Measurements from ENCODE around the gene RANGAP1.
"Not testable (repeated sequence)": the region's sequence is repeated elsewhere in the genome, so short reads cannot be mapped to it uniquely, and the experiment has no call there.

Gene RANGAP1

GRCh38 chr22:41300661-41301060, 14.7 kb upstream of the RANGAP1 start:
- DNase-seq (ENCODE audit: low spot score), result no peak

DNA sequence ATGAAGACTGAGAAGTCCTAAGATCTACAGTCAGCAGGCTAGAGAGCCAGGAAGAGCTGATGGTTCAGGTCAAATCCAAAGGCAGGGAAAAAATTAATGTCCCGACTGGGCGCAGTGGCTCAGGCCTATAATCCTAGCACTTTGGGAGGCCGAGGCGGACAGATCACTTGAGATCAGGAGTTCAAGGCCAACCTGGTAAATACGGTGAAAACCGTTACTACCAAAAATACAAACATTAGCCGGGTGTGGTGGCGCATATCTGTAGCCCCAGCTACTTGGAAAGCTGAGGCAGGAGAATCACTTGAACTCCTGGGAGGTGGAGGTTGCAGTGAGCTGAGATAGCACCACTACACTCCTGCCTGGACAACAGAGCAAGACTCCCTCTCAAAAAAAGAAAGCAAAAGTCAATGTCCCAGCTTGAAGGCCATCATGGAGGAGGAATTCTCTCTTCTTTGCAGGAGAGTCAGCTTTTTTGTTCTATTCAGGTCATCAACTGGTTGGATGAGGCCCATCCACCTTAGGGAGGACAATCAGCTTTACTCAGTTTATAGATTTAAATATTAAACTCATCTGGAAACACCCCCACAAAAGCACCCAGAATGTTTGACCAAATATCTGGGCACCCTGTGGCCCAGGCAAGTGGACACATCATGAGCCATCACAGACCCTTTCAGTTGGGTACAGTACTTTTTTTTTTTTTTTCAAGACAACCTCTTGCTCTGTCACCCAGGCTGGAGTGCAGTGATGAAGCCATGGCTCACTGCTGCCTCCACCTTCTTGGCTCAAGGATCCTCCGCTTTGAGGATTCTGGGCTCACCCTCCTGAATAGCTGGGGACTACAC, 11.1 kb upstream of the RANGAP1 start:
- no peak for DNase-seq (ENCODE audit: low spot score)

DNA sequence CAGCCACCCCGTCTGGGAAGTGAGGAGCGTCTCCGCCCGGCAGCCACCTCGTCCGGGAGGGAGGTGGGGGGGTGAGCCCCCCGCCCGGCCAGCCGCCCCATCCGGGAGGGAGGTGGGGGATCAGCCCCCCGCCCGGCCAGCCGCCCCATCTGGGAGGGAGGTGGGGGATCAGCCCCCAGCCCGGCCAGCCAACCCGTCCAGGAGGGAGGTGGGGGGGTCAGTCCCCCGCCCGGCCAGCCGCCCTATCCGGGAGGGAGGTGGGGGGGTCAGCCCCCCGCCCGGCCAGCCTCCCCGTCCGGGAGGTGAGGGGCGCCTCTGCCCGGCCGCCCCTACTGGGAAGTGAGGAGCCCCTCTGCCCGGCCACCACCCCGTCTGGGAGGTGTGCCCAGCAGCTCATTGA, 8.8 kb upstream of the RANGAP1 start:
- DNase-seq (ENCODE audit: low spot score), result not testable (repeated sequence)

DNA sequence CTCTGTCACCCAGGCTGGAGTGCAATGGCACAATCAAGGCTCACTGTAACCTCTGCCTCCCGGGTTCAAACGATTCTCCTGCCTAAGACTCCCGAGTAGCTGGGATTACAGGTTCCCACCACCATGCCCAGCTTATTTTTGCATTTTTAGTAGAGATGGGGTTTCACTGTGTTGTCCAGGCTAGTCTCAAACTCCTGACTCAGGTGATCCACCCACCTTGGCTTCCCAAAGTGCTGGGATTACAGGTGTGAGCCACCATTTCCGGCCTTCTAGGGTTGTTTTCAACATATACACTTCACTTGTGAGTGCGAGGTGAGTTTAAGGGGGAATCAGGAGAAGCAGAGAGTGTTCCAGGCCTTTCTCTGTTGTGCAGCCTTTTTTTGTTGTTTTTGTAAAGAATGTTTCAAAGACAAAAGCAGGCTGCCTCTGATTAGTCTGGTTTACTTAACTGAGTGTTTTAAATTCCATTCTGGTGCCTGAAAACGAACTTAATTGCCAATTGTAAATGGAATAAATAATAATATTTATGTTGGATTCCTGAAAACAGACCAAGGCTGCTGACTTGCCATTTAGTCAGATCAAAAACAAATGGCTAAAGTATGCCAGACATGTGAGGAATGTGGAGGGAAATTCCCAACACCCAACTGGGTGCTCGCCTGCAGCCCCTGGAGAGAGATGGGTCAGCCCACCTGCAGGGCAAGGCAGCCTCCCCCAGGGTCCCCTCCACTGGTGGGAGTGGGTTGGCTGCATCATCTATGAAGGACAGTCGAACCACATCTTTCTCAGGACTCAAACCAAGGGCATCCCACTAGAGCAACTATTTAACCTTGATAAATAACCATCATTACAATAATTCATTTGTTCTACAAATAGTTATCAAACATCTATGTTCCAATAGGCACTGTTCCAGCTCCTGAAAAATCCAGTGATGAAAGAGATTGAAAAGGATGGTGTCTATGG, 4.6 kb upstream of the RANGAP1 start:
- no peak for DNase-seq (ENCODE audit: low spot score)

GRCh38 chr22:41289671-41290070, 3.7 kb upstream of the RANGAP1 start:
- DNase-seq (ENCODE audit: low spot score), result no peak

GRCh38 chr22:41288245-41288946, 2.4 kb upstream of the RANGAP1 start:
- DNase-seq (ENCODE audit: low spot score), result no peak

- no peak for DNase-seq (ENCODE audit: low spot score)
These were observed 678 bp upstream of the RANGAP1 start for GRCh38 chr22:41286639-41287091.

- peak; percentile 74 for DNase-seq (ENCODE audit: low spot score)
These were observed 557 bp downstream of the RANGAP1 start for GRCh38 chr22:41285441-41285819.

DNA sequence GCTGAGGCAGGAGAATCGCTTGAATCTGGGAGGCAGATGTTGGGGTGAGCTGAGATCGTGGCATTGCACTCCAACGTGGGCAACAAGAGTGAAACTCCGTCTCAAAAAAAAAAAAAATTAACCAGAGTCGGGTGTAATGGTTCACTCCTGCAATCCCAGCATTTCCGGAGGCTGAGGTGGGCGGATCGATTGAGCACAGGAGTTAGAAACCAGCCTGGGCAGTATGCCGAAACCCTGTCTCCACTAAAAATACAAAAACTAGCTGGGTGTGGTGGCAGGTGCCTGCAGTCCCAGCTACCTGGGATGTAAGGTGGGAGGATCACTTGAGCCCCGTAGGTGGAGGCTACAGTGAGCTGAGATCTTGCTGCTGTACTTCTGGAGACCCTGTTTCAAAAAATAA, 1.5 kb downstream of the RANGAP1 start:
- no peak for DNase-seq (ENCODE audit: low spot score)

GRCh38 chr22:41280854-41281253, 5.1 kb downstream of the RANGAP1 start:
- no peak for DNase-seq (ENCODE audit: low spot score)

DNA sequence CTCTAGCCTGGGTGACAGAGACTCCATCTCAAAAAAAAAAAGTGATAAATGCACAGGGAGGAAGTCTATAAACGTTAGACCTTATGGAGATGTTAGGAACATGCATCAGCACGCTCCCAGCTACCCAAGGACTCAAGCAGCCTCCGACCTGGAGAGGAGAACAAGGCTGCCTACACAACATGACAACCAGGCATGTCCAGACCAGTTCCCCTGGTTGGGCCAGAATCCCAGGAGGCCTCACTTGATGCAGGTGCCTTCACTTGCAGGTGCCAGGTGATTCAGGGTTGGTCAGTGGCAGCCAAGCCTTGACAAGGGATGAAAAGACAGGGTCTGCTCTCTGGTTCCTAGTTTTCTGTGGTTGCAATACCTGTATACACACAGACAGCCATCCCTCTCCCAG, 5.9 kb downstream of the RANGAP1 start:
- DNase-seq (ENCODE audit: low spot score), result no peak

DNA sequence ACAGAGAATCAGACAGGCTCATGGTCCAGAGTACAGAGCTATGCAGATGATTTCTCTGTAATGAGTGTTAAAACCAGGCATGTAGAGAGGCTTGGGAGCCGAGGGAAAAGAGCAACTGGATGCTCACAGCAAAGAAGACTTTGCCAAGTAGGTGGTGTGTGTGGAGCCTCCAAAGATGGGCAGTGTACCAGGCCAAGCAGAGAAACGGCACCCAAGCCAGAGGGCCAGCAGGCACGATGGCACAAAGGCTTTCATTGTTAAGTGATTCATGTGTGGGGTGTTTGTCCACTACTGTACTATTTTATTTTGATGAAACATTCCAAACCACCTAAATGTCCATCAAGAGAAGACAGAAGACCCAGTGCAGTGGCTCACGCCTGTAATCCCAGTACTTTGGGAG, 11.1 kb downstream of the RANGAP1 start:
- peak; percentile 70 for DNase-seq (ENCODE audit: low spot score)

DNA sequence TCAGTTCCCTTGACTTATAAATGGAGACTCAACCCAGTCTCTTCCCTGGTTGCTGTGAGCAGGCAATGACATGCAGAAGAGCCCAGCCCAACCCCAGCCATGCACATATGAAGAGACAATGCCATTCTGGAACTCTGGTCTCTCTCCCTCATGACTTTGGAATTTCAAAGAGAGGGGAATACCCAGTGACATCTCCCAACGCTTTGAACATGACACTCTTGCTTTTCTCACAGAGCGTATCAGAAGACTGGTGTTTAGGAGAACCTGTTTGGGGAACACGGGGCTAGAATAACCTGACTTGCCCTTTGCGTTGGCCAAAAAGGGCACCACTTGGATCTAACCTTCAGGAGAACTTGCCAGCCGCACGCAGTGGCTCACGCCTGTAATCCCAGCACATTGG, 12.9 kb downstream of the RANGAP1 start:
- DNase-seq (ENCODE audit: low spot score), result no peak

DNA sequence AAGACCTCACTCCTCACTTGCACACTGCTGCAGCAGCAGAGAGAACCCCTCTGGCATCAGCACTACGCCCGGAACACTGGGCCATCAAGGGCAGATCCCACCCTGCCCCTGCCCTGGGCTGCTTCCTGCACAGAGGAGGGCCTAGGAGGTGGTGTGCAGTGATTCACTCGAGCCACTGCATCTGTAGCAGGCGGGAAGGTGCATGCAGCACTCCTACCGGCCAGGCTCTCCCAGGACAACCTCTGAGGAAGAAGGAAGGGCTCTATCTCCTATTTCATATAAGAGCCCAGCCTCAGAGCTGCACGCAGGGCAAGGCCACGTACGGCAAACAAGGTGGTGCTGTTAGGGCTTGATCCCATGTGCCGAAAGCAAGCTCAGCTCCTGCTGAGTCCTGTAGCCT, 14.2 kb downstream of the RANGAP1 start:
- DNase-seq (ENCODE audit: low spot score), result no peak

DNA sequence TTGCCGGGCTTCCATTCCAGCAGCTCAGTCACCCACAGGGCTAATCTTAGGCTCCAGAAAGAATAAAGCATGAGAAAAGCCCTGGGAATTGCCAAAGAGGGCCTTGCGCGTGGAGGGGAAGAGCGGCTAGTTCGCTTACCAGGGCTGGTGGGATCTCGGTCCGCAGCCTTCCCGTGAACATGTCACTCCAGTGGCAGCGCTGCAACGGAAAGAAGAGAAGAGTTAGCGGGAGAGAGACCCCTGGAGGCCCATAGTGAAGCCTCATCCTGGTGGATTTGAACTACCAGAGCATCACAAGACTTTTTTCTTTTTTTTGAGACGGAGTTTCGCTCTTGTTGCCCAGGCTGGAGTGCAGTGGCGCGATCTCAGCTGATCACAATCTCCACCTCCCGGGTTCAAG, 18.0 kb downstream of the RANGAP1 start:
- no peak for DNase-seq (ENCODE audit: low spot score)

GRCh38 chr22:41264408-41264941, 21.5 kb downstream of the RANGAP1 start:
- DNase-seq (ENCODE audit: low spot score), result no peak

GRCh38 chr22:41263704-41264103, 22.3 kb downstream of the RANGAP1 start:
- DNase-seq (ENCODE audit: low spot score), result no peak

- DNase-seq (ENCODE audit: low spot score), result no peak
These were observed 23.7 kb downstream of the RANGAP1 start for GRCh38 chr22:41262250-41262765.

DNA sequence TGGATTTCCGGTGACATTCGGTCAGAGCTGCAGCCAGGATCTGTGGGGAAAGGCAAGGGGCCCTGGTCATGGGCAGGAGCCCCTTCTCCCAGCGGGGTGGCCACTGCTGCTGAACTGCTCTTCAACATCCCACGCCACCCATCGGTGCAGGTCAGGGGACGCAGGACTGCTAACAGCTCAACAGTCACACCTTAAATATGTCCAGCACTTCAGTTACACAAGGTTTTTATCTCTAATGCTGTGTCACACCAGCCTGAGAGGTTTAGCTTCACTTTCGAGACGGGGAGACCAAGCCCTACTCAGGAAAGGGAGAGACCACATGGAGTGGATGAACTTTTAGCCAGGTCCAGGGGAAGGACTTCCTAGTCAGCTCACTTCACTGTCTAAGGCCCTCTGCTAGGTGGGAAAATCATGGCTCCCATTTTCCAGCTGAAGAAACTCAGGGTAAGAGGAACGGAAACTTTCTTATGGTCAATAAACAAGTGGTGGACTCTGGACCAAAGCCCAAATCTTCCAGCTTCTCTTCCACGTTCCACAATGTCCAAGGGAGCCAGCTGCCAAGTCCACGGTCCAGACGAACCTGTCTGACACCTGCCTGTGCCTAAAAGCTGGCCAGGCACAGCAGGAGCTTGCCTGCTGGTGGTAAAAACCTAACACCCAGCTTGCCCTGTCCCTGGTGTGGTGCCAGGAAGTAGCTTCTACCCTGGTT, 24.3 kb downstream of the RANGAP1 start:
- no peak for DNase-seq (ENCODE audit: low spot score)

DNA sequence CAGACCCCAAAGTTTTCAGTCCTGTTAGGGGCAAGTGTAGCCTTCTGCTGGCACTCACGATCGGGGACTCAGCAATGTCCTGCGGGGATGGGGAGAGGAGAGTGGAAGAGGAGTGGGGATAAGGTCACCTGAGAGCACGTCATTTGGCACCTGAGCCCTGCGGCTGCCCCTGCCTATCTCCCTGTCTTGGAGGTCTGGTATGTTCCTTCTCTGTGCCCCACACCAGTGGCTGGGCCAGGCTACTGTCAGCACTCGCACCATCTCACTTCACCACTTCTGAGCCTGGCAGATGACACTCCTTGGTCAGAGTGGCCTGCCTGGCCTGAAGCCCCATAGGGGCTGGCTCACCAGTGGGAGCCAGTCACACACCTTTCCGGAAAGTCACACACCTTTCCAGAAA, 25.1 kb downstream of the RANGAP1 start:
- no peak for DNase-seq (ENCODE audit: low spot score)

DNA sequence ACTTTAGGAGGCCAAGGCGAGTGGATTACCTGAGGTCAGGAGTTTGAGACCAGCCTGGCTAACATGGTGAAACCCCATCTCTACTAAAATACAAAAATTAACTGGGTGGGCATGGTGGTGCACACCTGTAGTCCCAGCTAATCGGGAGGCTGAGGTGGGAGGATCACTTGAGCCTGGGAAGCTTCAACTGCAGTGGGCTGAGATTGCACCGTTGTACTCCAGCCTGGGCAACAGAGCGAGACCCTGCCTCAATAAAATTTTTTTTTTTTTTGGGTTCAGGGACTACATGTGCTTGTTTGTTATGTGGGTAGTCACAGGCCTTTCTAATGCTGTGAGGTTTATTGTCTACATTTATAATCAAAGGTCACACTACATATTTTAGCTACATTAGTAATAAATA, 26.2 kb downstream of the RANGAP1 start:
- not testable (repeated sequence) for DNase-seq (ENCODE audit: low spot score)

Data from COLO829 (cell line).